GM21786 (cell line): ENCODE data around the gene TNS3.
"Not testable (repeated sequence)": the region's sequence is repeated elsewhere in the genome, so short reads cannot be mapped to it uniquely, and the experiment has no call there.

Experiments
- ATAC-seq: cut with Tn5 transposase; IDR thresholded peaks from one replicate; pipeline ENCODE4 v1.9.1; 2021; ENCODE audit not compliant: unreplicated experiment

Gene TNS3

GRCh38 chr7:47603514-47604255, 21.8 kb upstream of the TNS3 start:
- not testable (repeated sequence) for ATAC-seq

- no peak for ATAC-seq
Observed at GRCh38 chr7:47602272-47603004, 20.5 kb upstream of the TNS3 start.

GRCh38 chr7:47601881-47602249, 20.0 kb upstream of the TNS3 start:
- peak; percentile 11 for ATAC-seq

GRCh38 chr7:47601119-47601880, 19.4 kb upstream of the TNS3 start:
- peak; percentile 50 for ATAC-seq

GRCh38 chr7:47600199-47601118, 18.5 kb upstream of the TNS3 start:
- ATAC-seq, result peak; percentile 44

GRCh38 chr7:47597379-47597778, 15.5 kb upstream of the TNS3 start:
- ATAC-seq, result no peak

- no peak for ATAC-seq
Observed at GRCh38 chr7:47596502-47597202, 14.7 kb upstream of the TNS3 start.

- no peak for ATAC-seq
Observed at GRCh38 chr7:47594406-47594805, 12.5 kb upstream of the TNS3 start.

- no peak for ATAC-seq
Observed at GRCh38 chr7:47591655-47592572, 10.0 kb upstream of the TNS3 start.

- ATAC-seq, result no peak
Observed at GRCh38 chr7:47591089-47591654, 9.3 kb upstream of the TNS3 start.

GRCh38 chr7:47590215-47590614, 8.3 kb upstream of the TNS3 start:
- ATAC-seq, result not testable (repeated sequence)

- ATAC-seq, result no peak
Observed at GRCh38 chr7:47588704-47589225, 6.9 kb upstream of the TNS3 start.

- no peak for ATAC-seq
Observed at GRCh38 chr7:47587976-47588375, 6.1 kb upstream of the TNS3 start.

- ATAC-seq, result no peak
Observed at GRCh38 chr7:47587351-47587750, 5.4 kb upstream of the TNS3 start.

GRCh38 chr7:47586925-47587324, 5.0 kb upstream of the TNS3 start:
- no peak for ATAC-seq

GRCh38 chr7:47586161-47586670, 4.3 kb upstream of the TNS3 start:
- ATAC-seq, result not testable (repeated sequence)

- no peak for ATAC-seq
Observed at GRCh38 chr7:47584536-47584895, 2.6 kb upstream of the TNS3 start.
